ENCODE results near the gene ELAVL1. TPM values are rescaled to one million over a fixed set of nuclear protein-coding genes. Genes with fewer than 3 reads are reported as not detected.
"Not testable (repeated sequence)": the region's sequence is repeated elsewhere in the genome, so short reads cannot be mapped to it uniquely, and the experiment has no call there.

ELAVL1 gene
- 10 to 100 TPM; 15.2 to 29.7 (median 16.9) TPM for polyA plus RNA-seq

DNA sequence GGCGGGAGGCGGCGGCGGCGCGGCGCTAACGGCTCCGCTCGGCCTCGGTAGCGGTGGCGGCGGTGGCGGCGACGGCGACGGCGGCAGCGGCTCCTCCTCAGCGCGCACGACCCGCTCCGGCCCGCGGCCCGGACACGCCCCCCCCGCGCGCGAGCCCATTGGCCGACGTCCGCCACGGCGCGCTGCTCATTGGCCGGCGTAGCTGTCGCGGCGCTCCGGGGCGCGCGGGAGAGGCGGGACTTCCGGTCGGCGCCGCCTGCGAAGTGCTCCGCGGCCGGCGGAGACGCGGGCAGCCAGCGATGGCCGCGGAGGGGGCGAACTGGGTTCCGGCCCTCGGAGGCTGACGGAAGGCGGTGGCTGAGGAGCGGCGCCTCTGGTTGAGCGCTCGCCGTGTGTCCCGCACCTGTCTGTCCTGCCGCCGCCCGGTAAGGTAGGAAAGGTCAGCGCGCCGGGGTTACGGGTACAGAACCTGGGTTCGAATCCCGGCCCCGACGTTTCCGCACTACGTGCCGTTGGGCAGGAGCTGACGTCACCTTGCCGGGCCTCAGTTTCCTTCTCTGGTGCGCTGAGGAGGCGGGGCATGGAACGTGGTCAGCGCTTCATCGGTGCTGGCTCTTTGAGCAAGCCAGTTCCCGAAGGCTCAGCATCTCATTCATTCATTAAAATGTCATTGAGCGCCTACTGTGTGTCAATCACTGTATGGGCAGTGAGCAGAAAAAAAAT is at the start of gene ELAVL1:
Gene ELAVL1 (minus strand): TSS at position 108 of the 723 bp plus-strand sequence. CDS start 13,826 bp downstream, outside the sequence.
- 0 to 1% (median 0%) methylated on average over 48 to 98 of the region's 98 CpGs for WGBS, 3 donors
- H3K27ac ChIP-seq (ENCODE audit: low read depth, low read length), result no peak within 1 kb of the TSS

- WGBS, 3 donors, result 15 to 69% (median 63%) methylated on average over 9 of the region's 9 CpGs
- H3K27ac ChIP-seq (ENCODE audit: low read depth, low read length), result no peak overlapping the region
Measured at GRCh38 chr19:8054169-8054568, 48.7 kb upstream of the ELAVL1 start.

GRCh38 chr19:8052464-8052859 is 47.0 kb upstream of the ELAVL1 start, which contains the start of gene CCL25:
CCL25 (plus strand) TSS chr19:8052760; CDS start chr19:8053050, 290 bp downstream.
- H3K27ac ChIP-seq (ENCODE audit: low read depth, low read length), result no peak within 1 kb of the TSS
- 61 to 76% (median 73%) methylated on average over 7 of the region's 7 CpGs for WGBS, 3 donors

DNA sequence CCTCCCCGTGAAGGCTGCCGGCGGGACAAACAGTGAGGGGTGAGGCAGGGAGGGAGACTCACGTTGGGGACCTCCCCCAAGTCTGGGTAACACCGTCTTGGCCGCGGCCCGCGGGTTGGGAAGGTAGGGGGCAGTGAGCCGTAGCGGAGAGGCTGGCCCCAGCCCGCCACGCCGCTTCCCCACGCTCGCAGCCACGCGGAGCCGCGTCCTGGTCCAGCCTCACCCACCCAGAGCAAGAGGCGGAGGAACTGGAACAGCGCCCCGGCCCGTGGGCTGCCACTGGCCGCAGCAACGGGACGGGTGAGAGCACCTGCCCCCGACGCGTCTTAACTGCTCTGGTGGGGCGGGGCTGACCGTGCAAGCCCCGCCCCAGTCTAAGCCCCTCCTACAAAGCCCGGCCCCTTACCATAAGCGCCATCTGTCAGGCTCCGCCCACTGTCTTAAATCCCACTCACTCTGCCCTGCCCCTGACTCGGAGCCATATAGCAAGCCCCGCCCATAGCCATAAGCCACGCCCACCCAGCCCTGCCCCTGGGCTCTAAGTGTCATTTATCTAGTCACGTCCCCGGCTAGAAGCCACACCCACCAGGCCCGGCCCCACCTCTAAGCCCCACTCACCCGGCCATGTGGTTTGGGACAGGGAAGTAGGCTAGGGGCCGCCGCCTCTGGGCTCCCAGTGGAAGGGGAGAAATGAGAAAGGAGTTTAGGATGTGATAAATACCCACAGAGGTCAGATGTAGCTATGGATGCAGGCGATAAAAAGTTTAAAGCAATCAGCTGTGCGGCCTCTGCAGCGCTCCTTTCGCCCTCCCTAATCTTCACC is 45.0 kb upstream of the ELAVL1 start:
- WGBS, 3 donors, result 5 to 12% (median 7%) methylated on average over 38 to 49 of the region's 49 CpGs

GRCh38 chr19:8046569-8047165 is 41.2 kb upstream of the ELAVL1 start:
- 37 to 78% (median 56%) methylated on average over 2 to 3 of the region's 3 CpGs for WGBS, 3 donors
- no peak overlapping the region for H3K27ac ChIP-seq (ENCODE audit: low read depth, low read length)

More for the DNA sequence above, 45.0 kb upstream of the ELAVL1 start:
- H3K27ac ChIP-seq (ENCODE audit: low read depth, low read length), result no peak overlapping the region

GRCh38 chr19:8045872-8046568 is 40.6 kb upstream of the ELAVL1 start:
- 69 to 77% (median 70%) methylated on average over 10 of the region's 10 CpGs for WGBS, 3 donors
- no peak overlapping the region for H3K27ac ChIP-seq (ENCODE audit: low read depth, low read length)

- no peak overlapping the region for H3K27ac ChIP-seq (ENCODE audit: low read depth, low read length)
- WGBS, 3 donors, result 81 to 85% (median 82%) methylated on average over 10 of the region's 10 CpGs
Measured at GRCh38 chr19:8044018-8044417, 38.6 kb upstream of the ELAVL1 start.

DNA sequence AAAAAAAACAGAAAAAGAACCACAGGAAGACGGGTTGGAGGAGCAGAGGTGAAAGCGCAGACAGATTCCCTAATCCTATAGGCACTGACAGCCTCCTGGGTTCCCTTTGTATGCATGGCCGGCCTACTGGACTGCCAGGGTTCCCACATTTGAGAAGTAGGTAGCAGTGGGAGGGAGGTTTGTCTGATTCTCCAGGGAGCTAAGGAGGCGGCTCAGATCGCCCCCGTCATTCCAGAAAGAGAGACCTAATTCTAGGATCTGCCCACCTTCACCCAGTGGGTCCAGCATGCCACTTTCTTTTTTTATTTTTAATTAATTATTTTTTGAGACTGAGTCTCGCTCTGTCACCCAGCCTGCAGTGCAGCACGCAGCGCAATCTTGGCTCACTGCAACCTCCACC is 37.5 kb upstream of the ELAVL1 start:
- WGBS, 3 donors, result 87 to 98% (median 90%) methylated on average over 9 of the region's 9 CpGs
- no peak overlapping the region for H3K27ac ChIP-seq (ENCODE audit: low read depth, low read length)

GRCh38 chr19:8041531-8041931 is 36.1 kb upstream of the ELAVL1 start:
- WGBS, 3 donors, result 43 to 78% (median 49%) methylated on average over 7 of the region's 7 CpGs
- H3K27ac ChIP-seq (ENCODE audit: low read depth, low read length), result no peak overlapping the region

- WGBS, 3 donors, result 96 to 99% (median 98%) methylated on average over 3 of the region's 3 CpGs
- no peak overlapping the region for H3K27ac ChIP-seq (ENCODE audit: low read depth, low read length)
Measured at GRCh38 chr19:8039231-8039630, 33.8 kb upstream of the ELAVL1 start.

DNA sequence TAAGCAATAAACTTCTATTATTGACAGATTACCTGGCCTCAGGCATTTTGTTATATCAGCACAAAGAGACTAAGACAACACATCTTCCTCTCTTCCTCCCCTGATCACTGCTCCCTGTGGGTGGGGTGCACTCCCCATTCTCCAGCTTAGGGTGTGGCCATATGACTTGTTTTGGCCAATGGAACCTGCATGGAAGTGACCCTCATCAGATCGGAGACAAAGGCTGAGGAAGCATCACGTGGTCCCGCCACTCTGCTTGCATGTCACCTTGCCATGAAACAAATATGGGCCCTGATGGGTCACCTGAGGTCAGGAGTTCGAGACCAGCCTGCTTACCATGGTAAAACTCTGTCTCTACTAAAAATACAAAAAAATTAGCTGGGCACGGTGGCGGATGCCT is 33.4 kb upstream of the ELAVL1 start:
- H3K27ac ChIP-seq (ENCODE audit: low read depth, low read length), result no peak overlapping the region
- WGBS, 3 donors, result 73 to 80% (median 79%) methylated on average over 6 of the region's 6 CpGs

- WGBS, 3 donors, result 60 to 71% (median 71%) methylated on average over 7 of the region's 7 CpGs
- H3K27ac ChIP-seq (ENCODE audit: low read depth, low read length), result no peak overlapping the region
Measured at GRCh38 chr19:8036434-8037099, 31.1 kb upstream of the ELAVL1 start.

DNA sequence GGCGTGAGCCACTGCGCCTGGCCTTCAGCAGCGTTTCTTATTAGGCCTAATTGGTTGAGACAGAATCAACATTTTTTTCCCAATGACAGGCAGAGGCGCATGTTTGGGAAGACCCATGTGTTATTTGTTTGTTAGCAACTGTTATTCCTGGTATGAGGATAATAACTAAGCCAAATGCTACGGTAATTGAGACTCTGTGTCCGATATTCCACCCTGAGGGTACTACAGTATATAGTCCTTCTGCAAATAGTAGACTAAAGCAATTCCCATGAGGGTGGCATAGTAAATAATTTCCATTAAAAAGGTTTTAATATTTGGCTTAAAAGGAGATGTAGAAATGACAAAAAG is 28.7 kb upstream of the ELAVL1 start:
- H3K27ac ChIP-seq (ENCODE audit: low read depth, low read length), result no peak overlapping the region
- 87 to 91% (median 88%) methylated on average over 6 of the region's 6 CpGs for WGBS, 3 donors

DNA sequence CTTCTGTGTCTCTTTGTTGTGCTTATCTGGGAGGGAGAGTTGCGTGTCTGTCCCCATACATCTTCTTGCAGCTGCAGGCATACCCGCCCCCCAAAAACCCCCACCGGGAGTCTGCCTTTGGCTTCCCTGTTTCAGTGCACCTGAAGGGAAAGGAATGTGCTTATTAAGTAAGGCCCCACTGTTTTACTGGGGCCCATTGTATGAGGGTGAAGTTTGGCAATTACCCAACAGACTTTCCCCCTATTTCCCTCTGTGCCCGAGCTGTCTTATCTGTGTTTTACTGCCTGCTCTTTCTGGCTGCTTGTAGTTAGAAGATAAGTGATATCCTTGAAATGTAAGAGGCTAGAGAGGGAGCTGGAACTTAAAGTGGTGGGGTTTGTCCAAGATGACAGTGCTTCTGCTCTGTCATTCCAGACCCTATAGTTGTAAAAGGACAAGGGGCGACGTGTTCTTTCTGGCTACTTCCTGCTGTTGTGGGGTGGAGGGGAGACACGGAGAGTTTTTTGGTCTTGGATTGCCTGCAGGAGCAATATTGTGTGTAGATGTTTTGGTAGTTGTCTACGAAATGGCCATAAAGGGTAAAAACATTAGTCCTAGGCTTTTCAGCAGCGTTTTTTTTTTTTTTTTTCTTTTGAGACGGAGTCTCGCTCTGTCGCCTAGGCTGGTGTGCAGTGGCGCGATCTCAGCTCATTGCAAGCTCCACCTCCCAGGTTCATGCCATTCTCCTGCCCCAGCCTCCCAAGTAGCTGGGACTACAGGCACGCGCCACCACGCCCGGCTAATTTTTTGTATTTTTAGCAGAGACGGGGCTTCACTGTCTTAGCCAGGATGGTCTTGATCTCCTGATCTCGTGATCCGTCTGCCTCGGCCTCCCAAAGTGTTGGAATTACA is 28.1 kb upstream of the ELAVL1 start:
- not testable (repeated sequence) for H3K27ac ChIP-seq (ENCODE audit: low read depth, low read length)
- 64 to 74% (median 68%) methylated on average over 19 to 22 of the region's 22 CpGs for WGBS, 3 donors

DNA sequence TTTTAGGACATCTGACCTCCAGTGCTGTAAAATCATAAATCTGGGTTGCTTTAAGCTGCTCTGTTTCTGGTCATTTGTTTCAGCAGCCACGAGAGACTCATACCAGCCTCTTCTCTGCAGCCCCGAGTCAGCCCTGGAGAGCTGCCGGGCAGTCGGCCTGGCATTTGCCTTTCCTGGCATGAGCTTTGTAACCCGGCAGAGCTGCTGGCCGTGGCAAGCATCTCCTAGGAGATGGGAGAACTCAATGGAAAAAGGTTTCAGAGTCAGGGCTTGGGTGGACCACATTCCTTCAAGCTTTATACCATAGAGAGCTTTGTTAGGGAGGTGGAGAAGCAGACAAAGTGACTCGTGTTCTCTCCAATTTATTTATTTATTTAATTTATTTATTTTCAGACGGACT is 25.5 kb upstream of the ELAVL1 start:
- 82 to 91% (median 85%) methylated on average over 8 of the region's 8 CpGs for WGBS, 3 donors
- H3K27ac ChIP-seq (ENCODE audit: low read depth, low read length), result no peak overlapping the region

- 41 to 58% (median 45%) methylated on average over 12 of the region's 12 CpGs for WGBS, 3 donors
- H3K27ac ChIP-seq (ENCODE audit: low read depth, low read length), result no peak overlapping the region
Measured at GRCh38 chr19:8028951-8029491, 23.6 kb upstream of the ELAVL1 start.

DNA sequence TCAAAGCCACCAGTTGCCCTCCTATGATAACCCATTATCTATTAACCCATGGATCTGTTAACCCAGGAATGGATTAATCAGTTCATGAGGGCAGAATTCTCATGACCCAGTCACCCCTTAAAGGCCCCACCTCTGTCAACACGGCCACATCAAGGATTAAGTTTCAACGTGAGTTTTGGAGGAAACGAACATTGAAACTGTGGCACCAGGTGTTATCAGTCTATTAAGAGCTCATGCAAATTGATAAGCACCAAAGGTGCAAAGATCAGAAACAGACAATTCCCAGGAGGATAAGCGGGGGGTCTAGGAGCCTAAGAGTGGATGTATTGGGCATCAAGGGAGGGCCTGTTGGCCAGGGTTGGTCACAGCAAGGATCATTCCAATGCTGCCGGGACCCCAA is 19.9 kb upstream of the ELAVL1 start:
- 72 to 85% (median 82%) methylated on average over 5 of the region's 5 CpGs for WGBS, 3 donors
- H3K27ac ChIP-seq (ENCODE audit: low read depth, low read length), result no peak overlapping the region

All from adipose tissue (tissue), 3 donors.